ENCODE results near the gene PWWP2B.

DNA sequence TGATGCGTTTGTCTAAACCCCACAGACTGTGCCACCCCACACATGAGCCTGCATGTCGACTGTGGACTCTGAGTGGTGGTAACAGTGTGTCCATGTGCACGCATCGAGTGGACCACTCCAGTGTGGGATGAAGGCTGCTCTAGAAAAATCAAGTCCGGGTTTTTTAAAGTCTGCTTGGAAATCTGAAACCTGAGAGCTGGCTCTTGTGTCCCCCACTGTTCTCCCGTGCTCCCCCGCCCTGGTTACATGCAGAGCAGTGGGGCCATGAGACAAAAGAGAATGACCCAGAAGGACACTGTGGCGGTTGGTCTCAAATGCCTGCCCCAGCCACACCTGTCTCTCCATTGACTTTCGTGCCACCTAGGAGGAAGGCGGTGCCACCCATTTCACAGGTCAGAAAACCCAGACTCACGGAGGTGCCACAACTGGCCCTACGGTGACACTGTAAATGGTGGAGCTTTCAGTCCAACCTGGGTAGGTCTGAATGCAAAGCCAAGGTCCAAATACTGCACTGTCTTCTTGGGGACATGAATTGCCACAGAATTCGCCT, 27.3 kb upstream of the PWWP2B start:
- TF ChIP-seq, protein P1, sequence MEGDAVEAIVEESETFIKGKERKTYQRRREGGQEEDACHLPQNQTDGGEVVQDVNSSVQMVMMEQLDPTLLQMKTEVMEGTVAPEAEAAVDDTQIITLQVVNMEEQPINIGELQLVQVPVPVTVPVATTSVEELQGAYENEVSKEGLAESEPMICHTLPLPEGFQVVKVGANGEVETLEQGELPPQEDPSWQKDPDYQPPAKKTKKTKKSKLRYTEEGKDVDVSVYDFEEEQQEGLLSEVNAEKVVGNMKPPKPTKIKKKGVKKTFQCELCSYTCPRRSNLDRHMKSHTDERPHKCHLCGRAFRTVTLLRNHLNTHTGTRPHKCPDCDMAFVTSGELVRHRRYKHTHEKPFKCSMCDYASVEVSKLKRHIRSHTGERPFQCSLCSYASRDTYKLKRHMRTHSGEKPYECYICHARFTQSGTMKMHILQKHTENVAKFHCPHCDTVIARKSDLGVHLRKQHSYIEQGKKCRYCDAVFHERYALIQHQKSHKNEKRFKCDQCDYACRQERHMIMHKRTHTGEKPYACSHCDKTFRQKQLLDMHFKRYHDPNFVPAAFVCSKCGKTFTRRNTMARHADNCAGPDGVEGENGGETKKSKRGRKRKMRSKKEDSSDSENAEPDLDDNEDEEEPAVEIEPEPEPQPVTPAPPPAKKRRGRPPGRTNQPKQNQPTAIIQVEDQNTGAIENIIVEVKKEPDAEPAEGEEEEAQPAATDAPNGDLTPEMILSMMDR (IDR thresholded peaks at IDR 0.05 in 8 of 11, conservative IDR thresholded peaks at IDR 0.05 in 3 of 11), result no peak
- no peak for TF ChIP-seq POLR2A (IDR thresholded peaks at IDR 0.05)
